Measurements from ENCODE around the gene IGFL3.

Gene IGFL3

GRCh38 chr19:46134527-46134926 is 10.0 kb upstream of the IGFL3 start:
- Histone ChIP-seq H3K79me2 (ENCODE audit: low read length) (no peaks in the 10 kb centered on the region), H3K9me2 (replicated peaks; ENCODE audit: insufficient read depth, low read length) (no peaks in the 10 kb centered on the region), H3K9me3 (replicated peaks; ENCODE audit: insufficient read depth, low read length) (no peaks in the 10 kb centered on the region), H3K4me1 (ENCODE audit: low read length) (no peaks in the 10 kb centered on the region), H3K4me3 (ENCODE audit: low read length) (no peak overlapping the region), H3K27me3 (replicated peaks; ENCODE audit: insufficient read depth, low read length) (peaks cover 62% of the 10 kb centered on the region), H3K36me3 (replicated peaks; ENCODE audit: insufficient read depth, low read length) (no peaks in the 10 kb centered on the region), H3F3A (ENCODE audit: insufficient read depth, low read length) (no peaks in the 10 kb centered on the region), H4K20me1 (ENCODE audit: insufficient read depth, low read length) (no peaks in the 10 kb centered on the region), H3K9ac (ENCODE audit: low read length) (no peak overlapping the region), H3K27ac (ENCODE audit: low read length) (no peak overlapping the region), H2AFZ (ENCODE audit: low read length) (no peak overlapping the region), H3K4me2 (ENCODE audit: low read depth, low read length) (no peak overlapping the region)
- DNase-seq = no peak
- TF ChIP-seq EZH2 (optimal IDR thresholded peaks at IDR 0.05; ENCODE audit: low read depth, low read length) (no peak), EZH2phosphoT487 (IDR thresholded peaks at IDR 0.05; ENCODE audit: low read length) (no peak)
- TF ChIP-seq, protein P1, sequence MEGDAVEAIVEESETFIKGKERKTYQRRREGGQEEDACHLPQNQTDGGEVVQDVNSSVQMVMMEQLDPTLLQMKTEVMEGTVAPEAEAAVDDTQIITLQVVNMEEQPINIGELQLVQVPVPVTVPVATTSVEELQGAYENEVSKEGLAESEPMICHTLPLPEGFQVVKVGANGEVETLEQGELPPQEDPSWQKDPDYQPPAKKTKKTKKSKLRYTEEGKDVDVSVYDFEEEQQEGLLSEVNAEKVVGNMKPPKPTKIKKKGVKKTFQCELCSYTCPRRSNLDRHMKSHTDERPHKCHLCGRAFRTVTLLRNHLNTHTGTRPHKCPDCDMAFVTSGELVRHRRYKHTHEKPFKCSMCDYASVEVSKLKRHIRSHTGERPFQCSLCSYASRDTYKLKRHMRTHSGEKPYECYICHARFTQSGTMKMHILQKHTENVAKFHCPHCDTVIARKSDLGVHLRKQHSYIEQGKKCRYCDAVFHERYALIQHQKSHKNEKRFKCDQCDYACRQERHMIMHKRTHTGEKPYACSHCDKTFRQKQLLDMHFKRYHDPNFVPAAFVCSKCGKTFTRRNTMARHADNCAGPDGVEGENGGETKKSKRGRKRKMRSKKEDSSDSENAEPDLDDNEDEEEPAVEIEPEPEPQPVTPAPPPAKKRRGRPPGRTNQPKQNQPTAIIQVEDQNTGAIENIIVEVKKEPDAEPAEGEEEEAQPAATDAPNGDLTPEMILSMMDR (IDR thresholded peaks at IDR 0.05; ENCODE audit: low read length) = no peak

DNA sequence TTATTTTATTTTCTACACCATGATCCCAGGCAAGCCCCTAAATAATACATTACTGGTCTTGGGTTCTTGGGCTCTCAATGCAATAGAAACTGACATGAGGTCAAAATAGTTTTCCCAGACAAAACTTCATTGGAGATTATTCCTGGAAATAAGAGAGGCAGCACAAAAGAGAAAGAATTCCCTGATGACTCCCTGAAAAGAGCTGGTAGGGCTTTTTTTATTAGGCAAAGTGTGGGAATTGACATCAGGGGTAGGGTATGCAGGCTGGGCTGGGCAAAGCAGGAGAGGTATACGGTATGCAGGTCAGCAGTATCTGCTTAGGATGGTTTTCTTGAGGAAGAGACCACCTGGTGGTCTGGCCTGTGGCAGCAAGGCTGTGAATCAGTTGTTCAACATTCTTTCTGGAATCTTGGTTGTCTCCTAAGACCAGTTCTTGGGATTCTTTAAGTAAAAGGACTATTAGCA is 9.3 kb upstream of the IGFL3 start:
- Histone ChIP-seq H3F3A (ENCODE audit: insufficient read depth, low read length) (no peaks in the 10 kb centered on the region), H3K9ac (ENCODE audit: low read length) (no peak overlapping the region), H3K27me3 (replicated peaks; ENCODE audit: insufficient read depth, low read length) (peaks cover 69% of the 10 kb centered on the region), H3K9me2 (replicated peaks; ENCODE audit: insufficient read depth, low read length) (no peaks in the 10 kb centered on the region), H4K20me1 (ENCODE audit: insufficient read depth, low read length) (no peaks in the 10 kb centered on the region), H3K4me2 (ENCODE audit: low read depth, low read length) (no peak overlapping the region), H3K36me3 (replicated peaks; ENCODE audit: insufficient read depth, low read length) (no peaks in the 10 kb centered on the region), H2AFZ (ENCODE audit: low read length) (no peak overlapping the region), H3K9me3 (replicated peaks; ENCODE audit: insufficient read depth, low read length) (no peaks in the 10 kb centered on the region), H3K4me1 (ENCODE audit: low read length) (no peaks in the 10 kb centered on the region), H3K27ac (ENCODE audit: low read length) (no peak overlapping the region), H3K79me2 (ENCODE audit: low read length) (no peaks in the 10 kb centered on the region), H3K4me3 (ENCODE audit: low read length) (no peak overlapping the region)
- no peak for DNase-seq
- TF ChIP-seq EZH2phosphoT487 (IDR thresholded peaks at IDR 0.05; ENCODE audit: low read length) = no peak
- TF ChIP-seq, protein P1 (IDR thresholded peaks at IDR 0.05; ENCODE audit: low read length) = no peak
- TF ChIP-seq EZH2 (optimal IDR thresholded peaks at IDR 0.05; ENCODE audit: low read depth, low read length) = no peak

DNA sequence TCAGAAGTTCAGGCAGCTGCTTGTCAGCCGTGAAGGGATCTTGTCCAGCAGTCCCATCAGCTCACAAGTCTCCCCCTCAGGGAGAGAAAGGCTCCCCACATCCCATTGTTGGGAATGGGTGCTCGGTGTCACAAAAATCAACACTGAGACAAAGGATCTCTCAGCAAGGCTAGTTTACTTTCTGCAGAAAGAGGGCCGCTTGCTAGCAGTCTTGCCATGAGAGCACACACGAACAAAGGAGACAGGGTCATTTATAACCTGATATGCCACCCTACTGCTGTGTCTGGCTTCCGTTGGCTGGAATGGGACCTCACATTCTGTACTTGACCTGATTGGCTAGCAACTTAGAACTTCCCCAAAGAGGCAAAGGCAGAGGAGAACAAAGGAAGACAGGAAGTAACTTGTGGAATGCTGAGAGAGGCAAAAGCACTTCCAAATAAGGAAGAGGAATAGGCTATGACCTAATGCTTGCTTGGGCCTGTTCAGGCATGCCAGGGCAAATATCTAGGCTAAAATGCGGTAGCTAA is 8.7 kb upstream of the IGFL3 start:
- Histone ChIP-seq H3K79me2 (ENCODE audit: low read length) (no peaks in the 10 kb centered on the region), H3F3A (ENCODE audit: insufficient read depth, low read length) (no peaks in the 10 kb centered on the region), H3K9me3 (replicated peaks; ENCODE audit: insufficient read depth, low read length) (no peaks in the 10 kb centered on the region), H3K4me1 (ENCODE audit: low read length) (no peaks in the 10 kb centered on the region), H3K36me3 (replicated peaks; ENCODE audit: insufficient read depth, low read length) (no peaks in the 10 kb centered on the region), H2AFZ (ENCODE audit: low read length) (no peak overlapping the region), H4K20me1 (ENCODE audit: insufficient read depth, low read length) (no peaks in the 10 kb centered on the region), H3K9me2 (replicated peaks; ENCODE audit: insufficient read depth, low read length) (no peaks in the 10 kb centered on the region), H3K4me3 (ENCODE audit: low read length) (no peak overlapping the region), H3K27ac (ENCODE audit: low read length) (no peak overlapping the region), H3K27me3 (replicated peaks; ENCODE audit: insufficient read depth, low read length) (peaks cover 73% of the 10 kb centered on the region), H3K9ac (ENCODE audit: low read length) (no peak overlapping the region), H3K4me2 (ENCODE audit: low read depth, low read length) (no peak overlapping the region)
- TF ChIP-seq, protein P1 (IDR thresholded peaks at IDR 0.05; ENCODE audit: low read length) = no peak
- TF ChIP-seq EZH2phosphoT487 (IDR thresholded peaks at IDR 0.05; ENCODE audit: low read length) (no peak), EZH2 (optimal IDR thresholded peaks at IDR 0.05; ENCODE audit: low read depth, low read length) (no peak)
- no peak for DNase-seq

All from MM.1S (cell line).